Gastrocnemius medialis (tissue), 4 donors: ENCODE measurements around the gene DALRD3.

Source experiments
- CTCF ChIP-seq, 5 experiments: fragments of 450-650 bp in 3 of 5; fragments of 200-600 bp in 2 of 5; sonication (generic) in 2 of 5; IDR thresholded peaks in 4 of 5; conservative IDR thresholded peaks in 1 of 5; 1 replicate in 4 of 5; 2 replicates in 1 of 5; pipeline ENCODE4 v1.5.1; 2016 to 2019; ENCODE audit warnings: antibody characterized with exemption in 5 of 5, mild to moderate bottlenecking in 3 of 5, moderate library complexity in 3 of 5
- POLR2A ChIP-seq, 2 donors: fragments of 450-650 bp; IDR thresholded peaks; one replicate each; pipeline ENCODE4 v1.6.1; 2017; ENCODE audit warnings: antibody characterized with exemption in 2 of 2, mild to moderate bottlenecking in 2 of 2, moderate library complexity in 2 of 2

GRCh38 chr3:48982686-48983085, 35.7 kb downstream of the DALRD3 start:
- TF ChIP-seq CTCF (IDR thresholded peaks at IDR 0.05 in 4 of 5, conservative IDR thresholded peaks at IDR 0.05 in 1 of 5): no peak
- no peak for TF ChIP-seq POLR2A (IDR thresholded peaks at IDR 0.05)
